ENCODE data around the gene RALGDS. TPM values are rescaled to one million over a fixed set of nuclear protein-coding genes. Genes with fewer than 3 reads are reported as not detected.

The RALGDS gene
- total and polyA plus RNA-seq, 2 of the 13 experiments (the other 11 are each of a cell fraction or from before 2014, with no cell fraction given) = 12.9 to 25.5 TPM

- Histone ChIP-seq H3K9me3 (ENCODE audit: low read length) (no peaks in the 10 kb centered on the region), H3K27ac (ENCODE audit: extremely low read length, insufficient read depth, low read length) (no peak overlapping the region), H3K36me3 (replicated peaks in 1 of 2; ENCODE audit: control insufficient read depth in 1 of 2, insufficient read depth in 2 of 2, low read length in 2 of 2) (peaks cover 24 to 61% of the 10 kb centered on the region in 2 experiments; a peak in 4 of 5 replicates), H3K4me2 (ENCODE audit: low read depth, low read length) (no peak overlapping the region), H3K4me1 (ENCODE audit: insufficient read depth, low read length) (no peaks in the 10 kb centered on the region), H3K9ac (ENCODE audit: insufficient read depth, low read depth, low read length) (no peak overlapping the region), H4K20me1 (ENCODE audit: insufficient read depth, low read length) (peaks cover 4% of the 10 kb centered on the region; the same call in 1 of the 2 replicates), H3K27me3 (ENCODE audit: control insufficient read depth in 1 of 2, insufficient read depth in 2 of 2, low read length in 2 of 2) (no peaks in the 10 kb centered on the region), H3K79me2 (ENCODE audit: insufficient read depth, low read length) (no peaks in the 10 kb centered on the region), H3K4me3 (replicated peaks in 1 of 3; ENCODE audit: insufficient read depth in 1 of 3, low read depth in 2 of 3, low read length in 3 of 3) (no peak overlapping the region), H2AFZ (ENCODE audit: low read length) (no peak overlapping the region)
- ChIA-PET CTCF (ENCODE audit: low intra/inter-chr PET ratio, low total read pairs) (interaction anchor here (1.1 to 5.1 kb wide), 4 partner anchors 44 to 80 kb away, joined by 3 to 70 read pairs (median 4); no protein-coding TSS in a partner anchor), POLR2A (interaction anchor here (1.0 kb wide), 1 partner anchor 72 kb away, joined by 4 read pairs; the partner anchor contains the start of gene GTF3C5)
- ATAC-seq (no peak), FAIRE-seq (no peak), DNase-seq (ENCODE audit: low spot score) (no peak)
- in situ Hi-C loops (cut with HindIII; ENCODE audit: extremely low pct_ligation_motif_present, low pct_unique_long_range_greater_than_20kb) = no loop called here
- whole genome bisulfite sequencing (ENCODE audit: low lambda C conversion rate) = 100% methylated on average over 1 of the region's 21 CpGs
- intact Hi-C loops (cut with micrococcal nuclease; ENCODE audit: unreplicated experiment) = loop anchor here (1.0 kb wide), 1 partner anchor 42 kb away; no protein-coding TSS in a partner anchor
- TF ChIP-seq KMT2A (CRISPR knock-in tag; IDR thresholded peaks at IDR 0.05) (no peak), ZNF629 (CRISPR knock-in tag; conservative IDR thresholded peaks at IDR 0.05) (peak; percentile 81), GABPA (IDR thresholded peaks at IDR 0.05; ENCODE audit: low read depth, low read length) (0 out of 2 replicates have a peak, but pooled peaks have one; percentile 3), GABPA (CRISPR knock-in tag; IDR thresholded peaks at IDR 0.05; ENCODE audit: low read depth) (no peak), SOX6 (IDR thresholded peaks at IDR 0.05) (no peak), SOX6 (CRISPR knock-in tag; IDR thresholded peaks at IDR 0.05) (no peak), ETS1 (CRISPR knock-in tag; IDR thresholded peaks at IDR 0.05) (no peak), ZSCAN31 (CRISPR knock-in tag; IDR thresholded peaks at IDR 0.05; ENCODE audit: low read depth) (no peak)
- TF ChIP-seq, protein P1, sequence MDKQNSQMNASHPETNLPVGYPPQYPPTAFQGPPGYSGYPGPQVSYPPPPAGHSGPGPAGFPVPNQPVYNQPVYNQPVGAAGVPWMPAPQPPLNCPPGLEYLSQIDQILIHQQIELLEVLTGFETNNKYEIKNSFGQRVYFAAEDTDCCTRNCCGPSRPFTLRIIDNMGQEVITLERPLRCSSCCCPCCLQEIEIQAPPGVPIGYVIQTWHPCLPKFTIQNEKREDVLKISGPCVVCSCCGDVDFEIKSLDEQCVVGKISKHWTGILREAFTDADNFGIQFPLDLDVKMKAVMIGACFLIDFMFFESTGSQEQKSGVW (CRISPR knock-in tag; IDR thresholded peaks at IDR 0.05; ENCODE audit: borderline replicate concordance) = no peak
- TF ChIP-seq, protein P2, sequence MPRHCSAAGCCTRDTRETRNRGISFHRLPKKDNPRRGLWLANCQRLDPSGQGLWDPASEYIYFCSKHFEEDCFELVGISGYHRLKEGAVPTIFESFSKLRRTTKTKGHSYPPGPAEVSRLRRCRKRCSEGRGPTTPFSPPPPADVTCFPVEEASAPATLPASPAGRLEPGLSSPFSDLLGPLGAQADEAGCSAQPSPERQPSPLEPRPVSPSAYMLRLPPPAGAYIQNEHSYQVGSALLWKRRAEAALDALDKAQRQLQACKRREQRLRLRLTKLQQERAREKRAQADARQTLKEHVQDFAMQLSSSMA (CRISPR knock-in tag; IDR thresholded peaks at IDR 0.05) = no peak
- no TSS peak for BruUV-seq (replicated peaks)
These were observed 18.6 kb downstream of the RALGDS start for GRCh38 chr9:133102190-133103021.
